NCI-H82 treated with DMSO at 0.1 percent for 48 hours (cell line): Measurements from ENCODE around the gene DNAJB1.
"Not testable (repeated sequence)": the region's sequence is repeated elsewhere in the genome, so short reads cannot be mapped to it uniquely, and the experiment has no call there.

ENCODE experiments used
- DNase-seq: peaks from one replicate; lab custom pipeline; 2025; ENCODE audit not compliant: unreplicated experiment; lab: John Stamatoyannopoulos, UW

Gene DNAJB1

GRCh38 chr19:14553042-14553938 is 35.1 kb upstream of the DNAJB1 start:
- no peak for DNase-seq

DNA sequence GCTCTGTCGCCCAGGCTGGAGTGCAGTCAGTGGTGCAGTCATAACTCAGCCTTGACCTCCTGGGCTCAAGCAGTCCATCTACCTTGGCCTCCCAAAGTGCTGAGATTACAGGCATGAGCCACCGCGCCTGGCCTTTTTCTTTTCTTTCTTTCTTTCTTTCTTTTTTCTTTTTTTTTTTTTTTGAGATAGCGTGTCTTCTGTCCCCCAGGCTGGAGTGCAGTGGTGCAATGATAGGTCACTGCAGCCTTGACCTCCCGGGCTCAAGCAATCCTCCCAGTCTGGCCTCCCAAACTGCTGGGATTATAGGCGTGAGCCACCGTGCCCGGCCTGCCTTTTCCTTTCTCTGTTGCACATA is 33.8 kb upstream of the DNAJB1 start:
- DNase-seq: not testable (repeated sequence)

DNA sequence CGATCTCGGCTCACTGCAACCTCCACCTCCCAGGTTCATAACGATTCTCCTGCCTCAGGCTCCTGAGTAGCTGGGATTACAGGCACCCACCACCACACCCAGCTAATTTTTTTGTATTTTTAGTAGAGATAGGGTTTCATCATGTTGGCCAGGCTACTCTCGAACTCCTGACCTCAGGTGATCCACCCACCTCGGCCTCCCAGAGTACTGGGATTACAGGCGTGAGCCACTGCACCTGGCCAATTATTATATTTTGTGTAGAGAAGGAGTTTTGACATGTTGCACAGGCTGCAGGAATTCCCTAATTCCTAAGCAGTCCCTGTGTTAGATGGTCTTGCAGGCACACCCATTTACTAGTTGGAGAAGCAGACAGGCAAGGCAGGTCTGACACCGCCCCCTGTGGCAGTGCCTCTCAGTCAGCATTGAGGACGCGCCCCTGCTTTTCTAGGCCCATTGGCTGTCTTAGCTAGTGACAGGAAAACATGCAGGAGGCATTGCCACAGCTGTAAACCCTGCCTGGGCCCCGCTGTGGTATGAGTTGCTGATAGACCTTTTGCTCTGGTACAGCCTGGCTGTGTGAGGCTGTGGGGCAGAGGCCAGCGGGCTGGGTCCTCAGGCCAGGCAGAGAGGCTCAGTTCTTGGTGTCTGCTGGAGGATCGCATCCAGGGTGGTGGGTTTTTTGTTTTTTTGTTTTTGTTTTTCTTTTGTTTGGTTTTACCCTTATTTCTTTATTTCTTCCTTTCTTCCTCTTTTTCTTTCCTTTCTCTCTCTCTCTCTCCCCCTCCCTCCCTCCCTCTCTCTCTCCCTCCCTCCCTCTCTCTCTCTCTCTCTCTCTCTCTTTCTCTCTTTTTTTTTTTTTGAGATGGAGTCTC is 33.2 kb upstream of the DNAJB1 start:
- DNase-seq: not testable (repeated sequence)

DNA sequence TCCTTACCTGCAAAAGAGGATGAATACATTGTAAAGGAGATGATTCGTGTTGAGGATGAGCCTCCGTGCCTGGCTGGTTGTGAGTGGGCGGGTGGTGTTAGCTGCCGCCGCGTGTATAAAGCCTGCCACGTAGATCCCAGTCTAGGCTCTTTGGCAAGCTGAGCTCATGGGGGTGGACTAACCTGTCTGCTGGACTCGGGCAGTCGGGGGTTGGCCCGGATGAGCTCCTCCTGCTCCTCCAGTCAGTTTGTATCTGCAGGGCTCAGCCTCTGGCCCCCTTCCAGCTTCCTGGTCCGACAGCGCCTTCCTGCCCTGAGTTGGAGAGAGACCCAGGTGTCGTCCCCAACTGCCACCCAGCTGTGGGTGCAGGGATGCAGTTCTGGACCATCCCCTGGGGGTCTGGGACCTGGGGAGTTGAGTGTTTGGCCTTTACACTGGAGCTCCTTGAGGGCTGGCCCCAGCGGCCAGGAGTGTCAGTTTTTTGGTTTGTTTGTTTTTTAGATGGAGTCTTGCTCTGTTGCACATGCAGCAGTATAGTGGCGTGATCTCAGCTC is 32.1 kb upstream of the DNAJB1 start:
- no peak for DNase-seq

DNA sequence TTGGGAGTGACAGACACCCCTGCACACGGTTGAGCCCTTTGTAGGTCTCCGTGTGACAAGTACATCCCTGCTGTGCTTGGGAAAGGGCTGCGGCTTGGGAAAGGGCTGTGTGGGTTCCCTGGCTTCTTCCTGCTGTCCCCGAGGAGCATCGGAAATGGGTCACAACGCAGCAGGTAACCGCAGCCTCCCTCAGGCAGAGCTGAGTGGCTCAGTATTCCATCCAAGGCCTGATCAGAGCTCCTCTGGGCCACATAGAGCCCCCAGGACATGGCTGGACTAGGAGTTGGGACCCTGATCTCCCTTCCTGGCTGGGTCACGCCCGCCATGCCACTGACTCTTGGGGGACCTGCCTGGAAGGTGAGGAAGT is 27.5 kb upstream of the DNAJB1 start:
- DNase-seq: no peak

DNA sequence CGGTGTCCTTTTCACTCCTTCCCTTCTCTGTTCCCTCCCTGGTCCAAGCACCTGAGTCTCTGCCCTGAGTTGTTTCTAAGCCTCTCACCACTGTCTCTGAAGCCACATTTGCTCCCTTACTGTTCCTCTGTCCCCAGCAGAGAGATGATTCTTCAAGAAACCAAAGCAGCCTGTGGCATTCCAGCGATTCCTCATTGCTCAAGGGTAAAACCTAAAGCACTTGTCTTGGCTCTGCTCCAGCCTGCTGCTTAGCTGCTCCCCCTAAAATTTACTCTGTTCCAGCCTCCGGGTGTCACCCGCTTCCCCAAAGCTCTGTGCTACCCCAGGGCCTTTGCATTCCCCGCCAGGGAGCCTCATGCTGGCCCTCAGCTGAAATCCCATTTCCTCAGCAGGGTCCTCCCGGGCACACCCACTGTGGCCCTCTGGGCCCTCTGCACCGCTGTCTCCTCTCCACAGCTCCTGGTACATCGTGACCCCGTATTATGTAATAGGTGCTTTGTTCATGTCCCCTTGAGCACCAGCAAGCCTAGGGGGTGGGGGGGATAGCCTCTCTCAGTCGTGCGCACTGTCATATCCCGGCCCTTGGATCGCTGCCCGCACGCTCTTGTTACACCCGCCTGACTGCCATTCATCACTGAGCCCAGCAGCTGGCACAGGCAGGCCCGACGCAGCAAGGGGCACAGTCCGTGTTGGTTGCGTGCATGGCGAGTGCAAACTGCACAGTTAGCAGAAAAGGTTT is 26.9 kb upstream of the DNAJB1 start:
- no peak for DNase-seq

DNA sequence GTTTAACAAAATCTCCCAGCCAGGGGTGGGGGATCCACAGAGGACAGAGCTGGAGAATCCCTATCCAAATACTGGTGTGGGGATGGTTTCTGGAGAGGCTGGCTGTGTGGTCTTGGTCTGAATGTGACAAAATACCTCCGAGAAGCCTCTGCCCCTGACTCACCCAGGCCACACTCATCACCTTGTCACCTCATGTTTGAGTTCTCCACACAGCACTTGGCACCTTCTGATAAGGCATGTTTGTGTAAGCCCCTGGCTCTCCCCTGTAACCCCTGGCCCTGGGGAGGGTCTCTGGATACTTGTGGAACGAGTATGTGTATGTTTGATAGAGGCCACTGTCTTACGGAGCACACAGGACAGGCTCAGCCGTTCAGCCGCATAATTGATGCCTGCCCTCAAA is 25.9 kb upstream of the DNAJB1 start:
- DNase-seq: no peak

GRCh38 chr19:14542711-14543328 is 24.6 kb upstream of the DNAJB1 start:
- no peak for DNase-seq

DNA sequence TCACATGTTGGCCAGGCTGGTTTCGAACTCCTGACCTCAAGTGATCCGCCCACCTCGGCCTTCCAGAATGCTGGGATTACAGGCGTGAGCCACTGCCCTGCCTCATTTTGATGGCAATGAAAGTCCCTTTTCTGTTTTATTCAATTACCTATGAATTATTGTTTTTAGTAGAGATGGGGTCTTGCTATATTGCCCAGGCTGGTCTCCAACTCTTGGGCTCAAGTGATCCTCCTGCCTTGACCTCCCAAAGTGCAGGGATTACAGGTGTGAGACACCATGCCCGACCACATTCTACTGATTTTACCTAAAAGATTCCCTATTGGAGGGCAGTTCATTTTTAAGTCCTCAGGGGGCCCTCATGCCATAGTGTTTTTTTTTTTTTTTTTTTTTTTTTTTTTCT is 23.8 kb upstream of the DNAJB1 start:
- not testable (repeated sequence) for DNase-seq

GRCh38 chr19:14540741-14541525 is 22.7 kb upstream of the DNAJB1 start:
- DNase-seq: no peak

- peak; percentile 85 for DNase-seq
These were observed 18.9 kb upstream of the DNAJB1 start for GRCh38 chr19:14536926-14537692.

DNA sequence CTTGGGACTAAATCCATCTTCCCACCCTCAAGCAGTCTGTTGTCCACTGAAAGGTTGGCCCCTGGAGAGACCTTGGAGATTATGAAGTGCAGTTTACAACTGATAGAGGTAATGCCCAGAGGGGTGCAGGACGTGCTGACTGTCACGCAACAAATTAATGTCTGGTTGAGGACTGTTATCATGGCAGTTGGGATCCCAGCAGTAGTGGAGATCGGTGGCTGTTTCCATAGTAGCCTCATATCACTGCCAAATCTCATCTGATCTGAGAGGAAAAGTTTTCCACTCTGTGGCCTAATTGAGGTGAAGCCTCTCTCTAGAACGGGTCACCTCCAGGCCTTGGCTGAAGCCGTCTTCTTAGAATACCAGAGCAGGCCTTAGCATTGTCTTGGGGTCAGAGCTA is 15.3 kb upstream of the DNAJB1 start:
- no peak for DNase-seq

DNA sequence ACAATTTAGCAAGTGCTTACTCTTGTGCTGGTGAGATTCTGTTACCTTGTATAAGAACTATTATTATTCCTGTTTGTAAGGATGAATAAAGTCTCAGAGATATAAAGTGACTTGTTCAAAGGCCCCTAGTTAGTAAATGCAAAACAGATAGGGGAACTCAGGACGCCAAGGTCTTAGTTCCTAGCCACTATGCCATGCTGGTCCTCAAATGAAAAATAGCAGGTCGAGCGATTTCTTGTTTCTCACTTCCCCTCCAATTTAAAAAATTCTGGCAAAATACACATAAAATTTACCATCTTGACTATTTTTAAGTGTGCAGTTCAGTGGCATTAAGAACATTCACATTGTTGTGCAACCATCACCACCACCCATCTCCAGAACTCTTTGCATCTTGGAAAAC is 12.3 kb upstream of the DNAJB1 start:
- no peak for DNase-seq

- DNase-seq: no peak
These were observed 11.8 kb upstream of the DNAJB1 start for GRCh38 chr19:14530005-14530348.

DNA sequence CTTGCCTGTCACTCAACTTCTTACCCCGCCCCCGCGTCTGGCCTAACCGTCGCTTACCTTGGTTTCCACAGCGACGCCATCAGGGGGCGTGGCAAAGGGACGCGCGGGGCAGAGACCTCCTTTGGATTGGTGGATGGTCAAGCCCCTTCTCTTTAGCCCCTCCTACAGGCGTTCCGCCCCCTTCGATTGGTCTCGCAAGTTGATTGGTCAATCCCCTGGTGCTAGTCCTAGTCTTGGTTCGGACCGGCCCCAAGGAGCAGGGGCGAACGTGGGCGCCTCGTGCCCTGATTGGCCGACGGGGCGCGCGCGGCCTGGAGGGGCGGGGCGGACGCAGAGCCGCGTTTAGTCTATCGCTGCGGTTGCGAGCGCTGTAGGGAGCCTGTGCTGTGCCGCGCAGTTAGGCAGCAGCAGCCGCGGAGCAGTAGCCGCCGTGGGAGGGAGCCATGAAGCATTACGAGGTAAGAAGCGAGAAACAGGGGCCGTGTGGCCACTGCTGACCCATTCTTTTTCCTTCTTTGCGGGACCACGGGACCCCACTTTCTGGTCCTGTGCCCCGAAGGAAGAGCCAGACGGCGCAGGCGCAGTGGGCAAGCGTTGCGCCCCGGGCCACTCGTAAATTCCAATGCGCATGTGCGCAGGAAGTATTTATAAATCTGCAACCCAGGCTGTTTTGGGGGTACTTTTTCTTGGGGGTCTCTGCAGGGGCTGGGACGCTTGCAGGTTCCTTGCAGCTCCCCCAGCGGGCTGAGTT is 11.2 kb upstream of the DNAJB1 start, which contains the start of gene TECR:
TSS of gene TECR (plus strand) at position 341 of the 751 bp plus-strand sequence. CDS start at position 444, 103 bp downstream.
- DNase-seq: peak; percentile 100

- no peak for DNase-seq
These were observed 10.4 kb upstream of the DNAJB1 start for GRCh38 chr19:14528419-14529253.

- DNase-seq: no peak
These were observed 8.2 kb upstream of the DNAJB1 start for GRCh38 chr19:14526423-14526822.

DNA sequence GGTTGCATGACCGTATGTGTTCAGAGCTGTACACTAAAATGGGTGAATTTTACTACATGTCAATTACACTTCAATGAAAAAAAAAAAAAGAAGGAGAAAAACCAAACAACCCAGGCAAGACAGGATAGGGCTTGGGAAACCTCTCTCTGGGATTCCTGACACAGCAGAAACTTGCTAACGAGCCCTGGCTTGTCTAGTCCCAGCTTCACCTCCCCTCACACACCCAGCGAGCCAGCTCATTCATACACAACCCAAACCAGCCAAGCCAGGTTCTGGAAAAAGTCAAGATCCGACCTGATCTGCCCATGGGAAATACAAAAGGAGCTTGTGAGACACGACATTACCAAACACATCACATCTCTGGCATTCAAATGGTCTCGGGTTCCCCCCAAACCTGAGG is 7.5 kb upstream of the DNAJB1 start:
- DNase-seq: no peak
